T47D (cell line): ENCODE data around the gene ENOX1.

Source experiments
- DNase-seq, 2 experiments: peaks; one replicate each; pipeline versions ENCODE4 v3.0.0 to v3.0.0-alpha.2; 2011 to 2012; ENCODE audit warnings: low read depth in 1 of 2, low spot score in 1 of 2
- JUND ChIP-seq: IDR thresholded peaks from 2 replicates; pipeline ENCODE4 v1.6.1; 2012; ENCODE audit warnings: low read depth
- in situ Hi-C: cut with HindIII; loops from 2 replicates; pipeline ENCODE4 v1.10.0; 2016; ENCODE audit warnings: low sequenced_read_pairs, low pct_unique_long_range_greater_than_20kb

Gene ENOX1

GRCh38 chr13:43782686-43783085 is 4.1 kb downstream of the ENOX1 start:
- no peak for DNase-seq
- in situ Hi-C loops, result no loop called here
- no peak for TF ChIP-seq JUND

- in situ Hi-C loops, result no loop called here
Observed at GRCh38 chr13:43780666-43781065, 6.1 kb downstream of the ENOX1 start.

GRCh38 chr13:43776501-43777079 is 10.2 kb downstream of the ENOX1 start:
- DNase-seq, result no peak
- in situ Hi-C loops, result no loop called here
- TF ChIP-seq JUND, result no peak

More at GRCh38 chr13:43780666-43781065, 6.1 kb downstream of the ENOX1 start:
- TF ChIP-seq JUND, result no peak
- peak in 1 of 2 experiments; percentile 19 for DNase-seq

GRCh38 chr13:43776006-43776405 is 10.8 kb downstream of the ENOX1 start:
- TF ChIP-seq JUND, result no peak
- DNase-seq, result no peak
- in situ Hi-C loops, result no loop called here

GRCh38 chr13:43773602-43774001 is 13.2 kb downstream of the ENOX1 start:
- no peak for DNase-seq
- no peak for TF ChIP-seq JUND
- in situ Hi-C loops, result no loop called here

GRCh38 chr13:43770871-43771270 is 15.9 kb downstream of the ENOX1 start:
- in situ Hi-C loops, result no loop called here
- DNase-seq, result no peak
- TF ChIP-seq JUND, result no peak

- DNase-seq, result no peak
- in situ Hi-C loops, result no loop called here
- TF ChIP-seq JUND, result no peak
Observed at GRCh38 chr13:43769529-43769928, 17.2 kb downstream of the ENOX1 start.

GRCh38 chr13:43767341-43767931 is 19.3 kb downstream of the ENOX1 start:
- DNase-seq, result no peak
- in situ Hi-C loops, result no loop called here
- no peak for TF ChIP-seq JUND

- in situ Hi-C loops, result no loop called here
- DNase-seq, result no peak
- no peak for TF ChIP-seq JUND
Observed at GRCh38 chr13:43766725-43767124, 20.0 kb downstream of the ENOX1 start.

- in situ Hi-C loops, result no loop called here
- TF ChIP-seq JUND, result no peak
- no peak for DNase-seq
Observed at GRCh38 chr13:43764349-43764748, 22.4 kb downstream of the ENOX1 start.

- in situ Hi-C loops, result no loop called here
- DNase-seq, result no peak
- TF ChIP-seq JUND, result no peak
Observed at GRCh38 chr13:43763143-43763759, 23.5 kb downstream of the ENOX1 start.

GRCh38 chr13:43761616-43762315 is 25.0 kb downstream of the ENOX1 start:
- no peak for DNase-seq
- no peak for TF ChIP-seq JUND
- in situ Hi-C loops, result no loop called here

GRCh38 chr13:43760257-43760656 is 26.5 kb downstream of the ENOX1 start:
- in situ Hi-C loops, result no loop called here
- TF ChIP-seq JUND, result no peak
- no peak for DNase-seq
